Activated T-cell treated with anti-CD3 and anti-CD28 coated beads for 4 hours (primary cell): ENCODE data around the gene TEKT5.
"Not testable (repeated sequence)": the region's sequence is repeated elsewhere in the genome, so short reads cannot be mapped to it uniquely, and the experiment has no call there.

Experiments used
- DNase-seq: peaks from one replicate; pipeline ENCODE4 v3.0.0-alpha.2; 2020

TEKT5 gene

DNA sequence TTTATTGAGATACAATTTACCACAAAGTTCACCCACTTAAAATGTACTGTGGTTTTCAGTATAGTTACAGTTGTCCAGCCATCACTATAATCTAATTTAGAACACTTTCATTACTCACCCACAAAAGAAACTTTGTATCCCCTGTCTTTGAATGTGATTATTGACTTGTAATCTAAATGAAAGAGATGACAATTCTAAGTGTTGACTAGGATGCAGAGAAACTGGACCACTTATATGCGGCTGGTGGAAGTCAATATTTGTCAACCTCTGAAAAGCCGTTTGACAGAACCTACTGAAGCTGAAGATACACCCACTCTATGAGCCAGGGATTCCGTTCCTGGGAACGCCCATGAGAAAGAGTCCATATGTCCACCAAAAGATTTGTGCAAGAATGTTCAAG lies 36.8 kb downstream of the TEKT5 start:
- no peak for DNase-seq

DNA sequence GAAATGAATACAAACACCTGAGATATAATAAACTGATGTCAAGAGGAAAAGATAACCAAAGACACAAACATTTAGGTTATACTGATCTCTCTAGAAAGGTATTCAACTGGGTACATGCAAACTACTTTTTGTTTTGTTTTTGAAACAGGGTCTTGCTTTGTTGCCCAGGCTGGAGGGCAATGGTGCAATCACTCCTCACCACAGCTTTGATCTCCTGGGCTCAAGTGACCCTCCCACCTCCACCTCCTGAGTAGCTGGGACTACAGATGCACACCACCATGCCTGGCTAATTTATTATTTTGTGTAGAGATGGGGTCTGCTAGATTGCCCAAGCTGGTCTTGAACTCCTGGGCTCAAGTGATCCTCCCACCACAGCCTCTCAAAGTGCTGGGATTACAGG lies 38.1 kb downstream of the TEKT5 start:
- no peak for DNase-seq

DNA sequence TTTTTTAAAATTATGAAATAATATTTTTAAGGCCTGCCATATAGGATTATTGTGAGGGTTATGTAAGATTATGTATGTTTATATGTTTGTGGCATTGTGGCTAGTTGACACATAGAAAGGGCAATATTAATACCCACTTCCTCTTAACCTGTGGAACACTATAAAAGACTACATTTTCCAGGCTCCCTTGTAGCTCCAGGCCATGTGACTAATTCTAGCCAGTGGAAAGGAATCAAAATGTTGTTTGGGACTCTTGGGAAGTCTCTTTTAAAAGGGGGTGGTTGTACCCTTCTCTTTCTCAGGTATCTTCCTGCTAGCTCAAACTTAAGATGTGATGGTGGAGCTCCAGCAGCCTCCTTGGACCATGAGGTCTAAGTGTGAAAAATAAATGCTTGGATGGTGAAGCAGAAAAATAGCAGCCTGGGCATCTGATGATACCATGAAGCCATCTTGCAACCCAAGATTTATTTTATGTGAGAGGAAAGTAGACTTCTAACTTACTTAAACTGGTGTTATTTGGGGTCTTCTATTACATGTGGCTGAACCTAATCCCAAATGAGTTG lies 39.2 kb downstream of the TEKT5 start:
- DNase-seq = no peak

GRCh38 chr16:10654592-10655414 lies 39.9 kb downstream of the TEKT5 start:
- DNase-seq = no peak

- no peak for DNase-seq
Measured at GRCh38 chr16:10652730-10653590, 41.8 kb downstream of the TEKT5 start.

DNA sequence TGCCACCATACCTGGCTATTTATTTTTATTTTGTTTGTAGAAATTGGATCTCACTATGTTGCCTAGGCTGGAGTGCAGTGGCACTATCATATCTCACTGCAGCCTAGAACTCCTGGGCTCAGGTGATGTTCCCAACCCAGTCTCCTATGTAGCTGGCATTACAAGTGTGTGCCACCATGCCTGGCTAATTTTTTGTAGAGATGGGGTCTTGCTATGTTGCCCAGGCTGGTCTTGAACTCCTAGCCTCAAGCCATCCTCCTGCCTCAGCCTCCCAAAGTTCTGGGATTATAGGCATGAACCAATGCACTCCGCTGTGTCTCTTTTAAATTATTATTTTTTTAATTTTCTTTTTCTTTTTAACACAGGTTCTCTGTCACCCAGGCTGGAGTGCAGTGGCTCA lies 45.6 kb downstream of the TEKT5 start:
- not testable (repeated sequence) for DNase-seq

DNA sequence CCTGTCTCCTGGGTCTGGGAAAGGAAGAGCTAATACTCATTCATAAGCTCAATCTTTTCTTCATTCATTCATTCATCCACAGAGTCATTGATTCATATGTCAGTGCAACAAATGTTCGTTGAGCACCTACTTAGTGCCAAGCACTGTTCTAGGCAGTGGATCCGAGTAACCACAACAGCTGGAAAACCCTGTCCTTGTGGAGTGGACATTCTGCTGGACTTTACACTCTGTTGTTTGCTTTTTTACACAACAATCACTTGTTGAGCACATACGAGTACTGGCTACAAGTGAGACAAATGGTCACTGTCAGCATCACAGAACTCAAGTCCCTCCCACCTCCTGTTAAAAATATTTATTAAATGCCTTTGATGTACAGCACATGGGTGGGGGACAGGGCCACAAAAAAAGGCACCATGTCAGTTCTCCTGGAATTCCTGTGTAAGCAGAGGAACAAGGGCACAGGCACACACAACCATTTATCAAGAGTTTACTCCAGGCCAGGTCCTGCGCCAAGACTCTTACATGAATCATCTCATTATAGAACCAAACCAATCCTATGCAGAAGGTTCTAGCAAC lies 46.9 kb downstream of the TEKT5 start:
- DNase-seq = no peak

GRCh38 chr16:10647264-10647720 lies 47.4 kb downstream of the TEKT5 start:
- no peak for DNase-seq

DNA sequence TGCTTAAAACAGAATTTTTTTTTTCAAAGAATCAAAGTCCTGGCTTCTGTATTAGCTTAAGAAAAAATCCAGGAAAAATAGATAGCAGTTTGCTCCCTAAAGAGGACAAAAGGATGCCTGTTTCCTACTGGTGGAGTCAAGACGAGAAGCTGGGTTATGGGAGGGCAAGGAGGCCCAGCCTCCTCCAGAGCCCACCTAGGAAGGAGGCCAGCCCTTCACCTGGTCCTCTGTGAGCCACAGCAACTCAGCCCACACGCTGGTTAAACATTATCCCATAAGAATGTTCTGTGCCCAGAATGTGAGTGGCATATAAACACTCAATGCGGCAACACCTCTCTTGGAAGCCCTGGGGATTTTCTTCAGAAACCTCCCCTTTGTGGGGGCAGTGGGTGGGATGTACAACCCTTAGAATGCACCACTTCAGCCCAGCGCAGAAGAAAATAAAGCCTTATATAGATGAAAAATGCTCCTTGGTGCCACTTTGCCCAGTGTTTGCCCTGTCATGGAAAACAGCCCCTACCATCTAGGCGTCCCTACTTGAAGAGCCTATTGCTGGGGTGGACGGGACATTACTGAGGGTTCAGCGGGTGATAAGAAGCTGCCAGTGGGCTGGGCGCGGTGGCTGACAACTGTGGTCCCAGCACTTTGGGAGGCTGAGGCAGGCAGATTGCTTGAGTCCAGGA lies 48.0 kb downstream of the TEKT5 start:
- no peak for DNase-seq

DNA sequence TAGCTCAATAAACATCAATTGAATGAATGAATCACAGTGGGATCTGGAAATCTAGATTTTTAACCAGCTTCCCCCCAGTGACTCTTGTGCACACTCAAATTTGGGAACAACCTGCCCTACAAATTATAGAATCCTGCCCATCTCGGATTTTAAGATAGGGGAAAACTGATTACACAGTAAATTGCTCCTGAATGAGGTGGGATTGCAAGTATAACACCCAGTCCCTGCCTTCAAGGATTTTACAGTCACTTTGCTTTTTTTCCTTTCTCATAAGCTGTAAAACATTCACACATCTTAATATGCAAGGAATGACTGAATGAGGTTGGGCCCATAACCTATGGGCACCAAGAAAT lies 48.5 kb downstream of the TEKT5 start:
- DNase-seq = no peak

DNA sequence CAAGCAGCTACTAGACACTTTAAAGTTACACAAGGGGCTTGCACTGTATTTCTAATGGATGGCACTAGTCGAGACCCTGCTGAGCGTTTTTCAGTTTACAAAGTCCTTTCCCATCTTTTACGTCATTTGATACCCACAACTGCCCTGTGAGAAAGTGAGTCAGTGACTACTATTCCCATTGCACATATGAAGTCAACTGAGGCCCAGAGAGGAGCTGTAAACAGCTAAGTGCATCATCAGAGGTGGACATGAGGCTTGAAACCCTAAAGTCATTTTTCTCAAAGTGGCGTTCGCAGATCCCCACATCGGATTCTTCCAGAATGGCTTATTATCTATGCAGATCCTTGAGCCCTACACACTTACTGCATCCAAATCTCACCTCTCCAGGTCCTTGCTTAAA lies 50.6 kb downstream of the TEKT5 start:
- no peak for DNase-seq

GRCh38 chr16:10642964-10643363 lies 51.8 kb downstream of the TEKT5 start:
- no peak for DNase-seq

DNA sequence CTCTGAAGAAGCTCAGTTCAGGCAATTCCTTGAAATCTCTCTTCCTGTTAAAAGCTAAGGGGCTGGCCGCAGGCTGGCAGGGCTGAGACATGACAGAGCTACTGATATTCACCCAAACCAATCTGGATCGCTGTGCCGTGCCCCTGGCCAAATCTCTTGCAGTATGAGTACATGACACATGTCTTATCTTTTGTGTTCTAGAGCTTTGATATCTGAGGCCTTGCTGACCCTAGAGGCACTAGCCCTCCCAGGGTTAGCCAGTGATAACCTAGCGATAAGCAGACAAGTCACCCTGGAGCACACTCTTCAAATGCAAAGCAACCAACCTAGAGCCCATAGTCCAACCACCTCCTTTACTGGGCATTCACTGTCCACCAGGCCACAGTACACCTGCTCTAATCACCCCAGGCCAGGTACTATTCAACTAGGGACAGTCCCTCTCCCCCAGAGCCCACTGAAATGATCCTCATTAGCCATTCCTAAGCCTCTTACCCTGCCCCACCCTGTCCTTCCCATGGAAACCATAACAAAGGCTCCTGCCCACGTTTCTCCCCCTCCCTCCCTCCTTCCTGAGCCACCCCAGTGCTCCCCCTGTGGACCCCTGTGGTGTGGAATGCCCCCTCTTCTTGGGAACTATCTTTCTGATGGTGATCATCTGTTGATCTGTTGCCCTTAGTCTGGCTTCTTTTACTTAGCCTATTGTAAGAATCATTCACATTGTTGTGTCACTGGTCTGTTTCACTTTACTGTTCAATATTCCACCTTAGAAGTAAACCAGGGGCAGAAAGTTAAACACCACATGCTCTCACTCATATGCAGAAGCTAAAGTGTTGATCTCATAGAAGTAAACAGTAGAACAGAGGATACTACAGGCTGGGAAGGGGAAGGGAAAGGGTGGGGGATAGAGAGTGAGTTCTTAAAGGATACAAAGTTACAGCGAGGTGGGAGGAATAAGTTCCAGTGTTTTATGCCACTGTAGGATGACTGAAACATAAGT lies 52.5 kb downstream of the TEKT5 start:
- no peak for DNase-seq

- no peak for DNase-seq
Measured at GRCh38 chr16:10641555-10641952, 53.2 kb downstream of the TEKT5 start.

GRCh38 chr16:10640934-10641333 lies 53.8 kb downstream of the TEKT5 start:
- DNase-seq = no peak

DNA sequence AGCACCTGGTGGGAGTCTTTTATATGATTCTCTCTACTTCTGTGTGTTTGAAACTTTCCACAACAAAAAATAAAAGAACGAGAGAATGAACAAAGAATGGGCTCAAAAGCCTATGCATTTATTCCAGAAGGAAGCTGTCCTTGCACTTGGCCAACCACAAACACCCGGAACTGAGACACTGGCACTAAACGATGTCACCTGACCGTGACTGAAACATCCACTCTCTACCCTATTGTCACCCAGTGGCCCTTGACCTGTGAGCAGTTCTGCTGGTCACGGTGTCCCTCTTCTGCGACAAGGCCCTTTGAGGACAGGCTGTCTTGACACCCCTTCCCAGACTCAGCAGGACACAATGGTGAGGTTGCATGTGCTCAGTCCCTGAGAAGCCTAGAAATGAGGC lies 56.6 kb downstream of the TEKT5 start:
- DNase-seq = no peak

- DNase-seq = no peak
Measured at GRCh38 chr16:10637337-10638037, 57.2 kb downstream of the TEKT5 start.

DNA sequence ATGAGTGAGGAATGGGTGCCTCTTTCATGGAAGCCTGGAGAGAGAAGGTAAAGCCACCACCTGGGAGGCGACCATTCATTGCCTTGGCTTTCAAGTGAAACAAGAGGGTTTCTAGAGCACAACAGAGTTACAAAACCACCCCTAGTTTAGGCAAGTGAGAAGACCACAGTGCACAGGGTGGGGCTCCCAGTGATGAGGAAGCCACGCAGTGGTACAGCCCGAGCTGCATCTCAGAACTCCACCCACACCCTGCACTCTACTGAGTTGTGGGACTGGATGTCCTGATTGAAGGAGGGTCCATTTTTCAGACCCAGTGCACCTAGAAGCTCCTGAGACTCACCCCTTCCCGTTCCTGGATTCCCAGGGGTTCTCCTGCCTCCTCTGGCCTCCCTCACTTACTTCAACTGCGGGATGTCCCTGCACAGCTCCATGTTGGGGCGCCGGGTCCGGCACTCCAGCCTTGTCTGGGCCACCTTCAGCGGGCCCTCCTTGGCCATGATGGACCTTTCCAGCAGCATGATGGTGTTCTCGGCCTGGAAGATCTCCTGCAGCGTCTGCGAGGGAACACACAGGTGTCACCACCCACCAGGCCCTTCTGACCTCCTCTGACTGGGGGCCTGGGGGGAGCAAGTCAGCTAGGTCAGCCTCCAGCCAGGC lies 59.2 kb downstream of the TEKT5 start:
- no peak for DNase-seq

DNA sequence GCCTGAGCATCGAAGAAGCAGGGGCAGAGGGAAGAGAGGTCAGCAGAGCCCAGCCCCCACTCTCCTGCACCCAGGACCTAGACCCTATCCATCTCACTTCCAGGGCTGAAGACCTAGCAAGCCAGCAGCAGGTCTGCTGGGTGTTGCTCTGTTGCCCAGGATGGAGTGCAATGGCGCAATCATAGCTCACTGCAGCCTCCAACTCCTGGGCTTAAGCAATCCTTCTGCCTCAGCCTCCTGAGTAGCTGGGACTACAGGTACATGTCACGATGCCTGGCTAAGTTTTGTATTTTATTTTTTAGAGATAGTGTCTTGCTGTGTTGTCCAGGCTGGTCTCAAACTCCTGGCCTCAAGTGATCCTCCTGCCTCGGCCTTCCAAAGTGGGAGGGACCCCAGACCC lies 61.3 kb downstream of the TEKT5 start:
- DNase-seq = not testable (repeated sequence)

DNA sequence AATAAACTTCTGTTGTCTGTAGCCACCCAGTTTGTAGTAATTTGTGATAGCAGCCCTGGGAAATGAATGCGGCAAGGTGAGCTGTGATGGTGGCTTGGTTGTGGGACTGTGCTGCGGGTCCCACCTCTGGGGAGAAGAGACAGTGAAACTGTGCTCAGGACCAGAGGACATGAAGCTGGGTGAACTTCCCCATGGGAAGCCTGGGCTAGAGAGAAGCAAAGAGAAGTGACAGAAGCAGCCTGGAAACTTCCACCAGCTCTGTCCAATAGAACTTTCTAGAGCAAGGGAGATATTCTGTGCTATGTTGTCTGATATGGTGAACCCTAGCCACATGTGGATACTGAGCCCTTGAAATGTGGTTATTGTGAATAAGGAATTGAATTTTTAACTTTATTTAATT lies 62.8 kb downstream of the TEKT5 start:
- no peak for DNase-seq
